Measurements from ENCODE around the gene UGT1A10. TPM values are rescaled to one million over a fixed set of nuclear protein-coding genes. Genes with fewer than 3 reads are reported as not detected.

The UGT1A10 gene
- total and polyA plus RNA-seq, 10 of the 15 experiments (the other 5 are each of a cell fraction or from before 2014, with no cell fraction given): not detected

GRCh38 chr2:233705911-233706506, 69.8 kb downstream of the UGT1A10 start:
- intact Hi-C loops (cut with micrococcal nuclease; ENCODE audit: unreplicated experiment): no loop called here
- ATAC-seq (no peak), DNase-seq (ENCODE audit: low read depth, low spot score) (no peak), FAIRE-seq (no peak)
- no peaks in the 10 kb centered on the region for H3K4me1 ChIP-seq (ENCODE audit: control insufficient read depth, insufficient read depth, low read length)
- H3K27ac ChIP-seq (ENCODE audit: control insufficient read depth, insufficient read depth): no peak overlapping the region
- H3K9ac ChIP-seq (ENCODE audit: control insufficient read depth, insufficient read depth, low read length): no peak overlapping the region
- ChIA-PET SMC1A (ENCODE audit: uncharacterized antibody, unreplicated experiment) (interaction anchor here (1.0 to 1.2 kb wide), 2 partner anchors 19 to 194 kb away, joined by 3 read pairs; no protein-coding TSS in a partner anchor), CTCF (interaction anchor here (1.1 to 1.3 kb wide), 2 partner anchors 11 to 300 kb away, joined by 3 read pairs; no protein-coding TSS in a partner anchor), RAD21 (ENCODE audit: unreplicated experiment) (interaction anchor here (1.3 kb wide), 1 partner anchor 263 kb away, joined by 4 read pairs; no protein-coding TSS in a partner anchor), POLR2A (no interaction called here)
- no peaks in the 10 kb centered on the region; the same call in 1 of the 3 replicates for H3K9me3 ChIP-seq (replicated peaks; ENCODE audit: control insufficient read depth, insufficient read depth, low read length)
- H3K27me3 ChIP-seq (replicated peaks in 1 of 2; ENCODE audit: control insufficient read depth in 2 of 2, insufficient read depth in 2 of 2, low read length in 1 of 2): peaks cover 0 to 2% of the 10 kb centered on the region in 2 experiments; a peak in 1 of 4 replicates
- no peak overlapping the region for H3K4me2 ChIP-seq (ENCODE audit: control insufficient read depth, insufficient read depth)
- H3K4me3 ChIP-seq: no peak overlapping the region
- H2AFZ ChIP-seq (ENCODE audit: control insufficient read depth, low read depth, low read length): no peak overlapping the region
- in situ Hi-C loops (cut with MboI): no loop called here
- no peaks in the 10 kb centered on the region for H3K36me3 ChIP-seq (ENCODE audit: control insufficient read depth in 2 of 2, insufficient read depth in 2 of 2, low read length in 1 of 2)
- no peaks in the 10 kb centered on the region for H3K79me2 ChIP-seq (ENCODE audit: control insufficient read depth, insufficient read depth, low read length)
- H4K20me1 ChIP-seq (ENCODE audit: control insufficient read depth, insufficient read depth): no peaks in the 10 kb centered on the region
- TF ChIP-seq WRNIP1 (IDR thresholded peaks at IDR 0.05; ENCODE audit: borderline replicate concordance, low read depth, low read length) (no peak), HSF1 (IDR thresholded peaks at IDR 0.05; ENCODE audit: low read depth, low read length) (no peak), TARDBP (IDR thresholded peaks at IDR 0.05; ENCODE audit: borderline replicate concordance) (no peak), HDGF (IDR thresholded peaks at IDR 0.05) (no peak), RUNX3 (IDR thresholded peaks at IDR 0.05; ENCODE audit: low read length) (no peak), POU2F2 (IDR thresholded peaks at IDR 0.05; ENCODE audit: borderline replicate concordance, low read depth, low read length) (no peak), POLR2AphosphoS5 (IDR thresholded peaks at IDR 0.05; ENCODE audit: low read length) (no peak), USF1 (IDR thresholded peaks at IDR 0.05; ENCODE audit: borderline replicate concordance, extremely low read length, insufficient read depth, low read depth, low read length) (no peak)
- TF ChIP-seq, protein P1, sequence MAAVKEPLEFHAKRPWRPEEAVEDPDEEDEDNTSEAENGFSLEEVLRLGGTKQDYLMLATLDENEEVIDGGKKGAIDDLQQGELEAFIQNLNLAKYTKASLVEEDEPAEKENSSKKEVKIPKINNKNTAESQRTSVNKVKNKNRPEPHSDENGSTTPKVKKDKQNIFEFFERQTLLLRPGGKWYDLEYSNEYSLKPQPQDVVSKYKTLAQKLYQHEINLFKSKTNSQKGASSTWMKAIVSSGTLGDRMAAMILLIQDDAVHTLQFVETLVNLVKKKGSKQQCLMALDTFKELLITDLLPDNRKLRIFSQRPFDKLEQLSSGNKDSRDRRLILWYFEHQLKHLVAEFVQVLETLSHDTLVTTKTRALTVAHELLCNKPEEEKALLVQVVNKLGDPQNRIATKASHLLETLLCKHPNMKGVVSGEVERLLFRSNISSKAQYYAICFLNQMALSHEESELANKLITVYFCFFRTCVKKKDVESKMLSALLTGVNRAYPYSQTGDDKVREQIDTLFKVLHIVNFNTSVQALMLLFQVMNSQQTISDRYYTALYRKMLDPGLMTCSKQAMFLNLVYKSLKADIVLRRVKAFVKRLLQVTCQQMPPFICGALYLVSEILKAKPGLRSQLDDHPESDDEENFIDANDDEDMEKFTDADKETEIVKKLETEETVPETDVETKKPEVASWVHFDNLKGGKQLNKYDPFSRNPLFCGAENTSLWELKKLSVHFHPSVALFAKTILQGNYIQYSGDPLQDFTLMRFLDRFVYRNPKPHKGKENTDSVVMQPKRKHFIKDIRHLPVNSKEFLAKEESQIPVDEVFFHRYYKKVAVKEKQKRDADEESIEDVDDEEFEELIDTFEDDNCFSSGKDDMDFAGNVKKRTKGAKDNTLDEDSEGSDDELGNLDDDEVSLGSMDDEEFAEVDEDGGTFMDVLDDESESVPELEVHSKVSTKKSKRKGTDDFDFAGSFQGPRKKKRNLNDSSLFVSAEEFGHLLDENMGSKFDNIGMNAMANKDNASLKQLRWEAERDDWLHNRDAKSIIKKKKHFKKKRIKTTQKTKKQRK (IDR thresholded peaks at IDR 0.05; ENCODE audit: low read depth, low read length): no peak
- TF ChIP-seq, protein P2, sequence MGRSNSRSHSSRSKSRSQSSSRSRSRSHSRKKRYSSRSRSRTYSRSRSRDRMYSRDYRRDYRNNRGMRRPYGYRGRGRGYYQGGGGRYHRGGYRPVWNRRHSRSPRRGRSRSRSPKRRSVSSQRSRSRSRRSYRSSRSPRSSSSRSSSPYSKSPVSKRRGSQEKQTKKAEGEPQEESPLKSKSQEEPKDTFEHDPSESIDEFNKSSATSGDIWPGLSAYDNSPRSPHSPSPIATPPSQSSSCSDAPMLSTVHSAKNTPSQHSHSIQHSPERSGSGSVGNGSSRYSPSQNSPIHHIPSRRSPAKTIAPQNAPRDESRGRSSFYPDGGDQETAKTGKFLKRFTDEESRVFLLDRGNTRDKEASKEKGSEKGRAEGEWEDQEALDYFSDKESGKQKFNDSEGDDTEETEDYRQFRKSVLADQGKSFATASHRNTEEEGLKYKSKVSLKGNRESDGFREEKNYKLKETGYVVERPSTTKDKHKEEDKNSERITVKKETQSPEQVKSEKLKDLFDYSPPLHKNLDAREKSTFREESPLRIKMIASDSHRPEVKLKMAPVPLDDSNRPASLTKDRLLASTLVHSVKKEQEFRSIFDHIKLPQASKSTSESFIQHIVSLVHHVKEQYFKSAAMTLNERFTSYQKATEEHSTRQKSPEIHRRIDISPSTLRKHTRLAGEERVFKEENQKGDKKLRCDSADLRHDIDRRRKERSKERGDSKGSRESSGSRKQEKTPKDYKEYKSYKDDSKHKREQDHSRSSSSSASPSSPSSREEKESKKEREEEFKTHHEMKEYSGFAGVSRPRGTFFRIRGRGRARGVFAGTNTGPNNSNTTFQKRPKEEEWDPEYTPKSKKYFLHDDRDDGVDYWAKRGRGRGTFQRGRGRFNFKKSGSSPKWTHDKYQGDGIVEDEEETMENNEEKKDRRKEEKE (IDR thresholded peaks at IDR 0.05): no peak
- WGBS (ENCODE audit: insufficient coverage, insufficient replicate concordance, low lambda C conversion rate, missing lambda C conversion rate): 38% methylated on average over 4 of the region's 4 CpGs
- BruUV-seq (replicated peaks): no TSS peak

Measured in GM12878 (cell line).